ENCODE measurements around the gene CDH22.

CDH22 gene

GRCh38 chr20:46214824-46215488, 93.3 kb downstream of the CDH22 start:
- no peak for DNase-seq (ENCODE audit: low spot score)

DNA sequence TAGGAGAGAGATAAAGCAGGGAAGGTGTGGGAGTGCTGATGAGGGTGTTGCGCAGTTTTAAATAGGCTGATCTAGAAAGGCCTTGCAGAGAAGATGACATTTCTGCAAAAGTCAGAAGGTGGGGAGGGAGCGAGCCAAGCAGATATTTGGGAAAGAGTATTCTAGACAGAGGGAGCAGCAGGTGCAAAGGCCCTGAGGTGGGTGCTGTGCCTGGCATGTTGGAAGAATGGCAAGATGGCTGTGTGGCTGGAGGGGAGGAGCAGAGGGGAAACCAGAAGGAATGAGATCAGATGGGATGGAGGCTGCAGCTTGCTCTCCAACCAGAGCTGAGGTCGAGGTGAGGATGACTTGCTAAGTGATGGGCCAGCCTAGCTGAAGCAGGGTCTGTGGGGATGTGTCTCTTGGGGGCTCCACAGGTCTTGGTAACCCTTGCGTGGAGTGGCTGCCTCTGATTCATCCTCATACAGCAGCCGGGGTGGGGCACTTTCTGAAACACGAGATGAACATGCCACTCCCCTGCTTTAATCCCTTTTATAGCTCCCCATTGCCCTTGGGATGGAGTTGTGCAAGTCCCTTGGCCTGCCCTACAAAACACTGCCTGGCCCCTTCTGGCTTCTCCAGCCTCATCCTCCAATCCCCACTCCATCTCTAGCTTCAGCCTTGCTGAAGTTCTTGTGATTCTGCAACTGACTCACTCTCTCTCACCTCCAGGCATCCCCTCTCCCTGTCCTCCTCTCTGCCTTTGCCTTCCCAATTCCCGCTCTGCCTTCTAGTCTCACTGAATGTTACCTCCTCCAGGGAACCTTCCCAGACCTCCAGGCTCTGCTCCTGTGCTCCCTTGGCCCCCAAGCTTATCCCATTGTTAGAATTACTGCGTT, 94.1 kb downstream of the CDH22 start:
- no peak for DNase-seq (ENCODE audit: low spot score)

DNA sequence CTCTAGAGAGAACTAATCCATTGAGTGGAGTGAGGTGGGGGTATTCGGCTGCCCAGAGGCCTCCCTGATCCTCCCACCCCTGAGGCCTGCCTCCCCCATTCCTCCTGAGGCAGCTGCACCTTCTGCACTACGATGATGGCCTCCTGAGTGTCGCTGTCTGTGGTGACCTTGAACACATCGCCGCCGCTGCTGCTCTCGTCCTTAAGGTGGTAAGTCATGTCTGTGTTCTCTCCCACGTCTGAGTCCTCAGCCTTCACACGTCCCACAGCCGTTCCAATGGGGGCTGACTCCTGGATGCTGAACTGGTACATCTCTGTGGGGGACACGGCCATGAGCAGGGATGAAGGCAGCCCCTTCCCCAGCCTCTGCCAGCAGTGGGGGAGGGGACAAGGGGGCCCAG, 95.4 kb downstream of the CDH22 start:
- no peak for DNase-seq (ENCODE audit: low spot score)

DNA sequence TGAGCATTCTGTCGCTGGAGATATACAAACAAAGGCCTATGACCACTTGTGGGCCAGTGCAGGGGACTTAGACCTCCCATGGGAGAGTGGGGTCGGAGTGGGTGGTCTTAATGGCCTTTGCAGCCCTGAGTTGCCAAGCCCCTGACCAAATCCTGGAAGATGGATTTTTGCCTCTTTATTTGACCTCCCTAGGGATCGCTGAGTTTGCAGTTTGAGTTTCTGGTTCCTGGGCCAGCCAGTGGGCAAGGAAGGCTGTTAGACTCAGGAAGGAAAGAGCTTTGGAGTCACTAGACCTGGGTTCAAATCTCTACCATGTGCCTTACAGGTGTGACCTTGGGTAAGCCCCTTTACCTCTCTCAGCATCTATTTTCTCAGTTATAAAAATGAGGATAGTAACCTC, 96.0 kb downstream of the CDH22 start:
- no peak for DNase-seq (ENCODE audit: low spot score)

- DNase-seq (ENCODE audit: low spot score): no peak
Observed at GRCh38 chr20:46211331-46211722, 97.0 kb downstream of the CDH22 start.

DNA sequence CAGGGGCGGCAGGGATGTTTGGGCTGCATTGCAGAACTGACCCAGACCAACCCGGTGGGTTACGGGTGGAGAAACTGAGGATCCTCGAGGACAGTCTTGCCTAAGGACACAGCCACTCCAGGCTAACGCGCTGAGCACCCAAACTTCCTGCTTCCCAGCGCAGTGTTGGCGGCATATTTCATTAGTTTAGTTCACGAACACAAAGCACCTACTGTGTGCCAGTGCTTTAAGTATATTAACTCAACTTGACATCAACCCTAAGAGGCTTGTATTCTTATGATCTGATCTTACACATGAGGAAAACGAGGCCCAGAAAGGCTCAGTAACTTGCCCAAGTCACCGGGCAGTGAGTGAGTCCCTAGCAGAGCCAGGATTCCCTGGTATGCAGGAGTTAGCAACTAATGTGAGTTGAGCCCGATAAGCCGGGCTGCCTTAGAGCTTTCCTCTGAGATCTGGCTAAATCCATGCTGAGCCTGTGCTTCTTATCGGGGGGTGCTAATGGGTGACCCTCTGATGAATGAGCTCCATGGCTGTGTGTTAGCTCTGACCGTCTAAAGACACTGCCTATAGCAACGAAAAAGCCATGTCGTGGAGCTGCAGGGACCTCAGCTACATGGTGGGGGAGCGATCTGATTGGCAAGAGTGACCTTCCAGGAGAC, 97.5 kb downstream of the CDH22 start:
- no peak for DNase-seq (ENCODE audit: low spot score)

- DNase-seq (ENCODE audit: low spot score): no peak
Observed at GRCh38 chr20:46209930-46210671, 98.2 kb downstream of the CDH22 start.

DNA sequence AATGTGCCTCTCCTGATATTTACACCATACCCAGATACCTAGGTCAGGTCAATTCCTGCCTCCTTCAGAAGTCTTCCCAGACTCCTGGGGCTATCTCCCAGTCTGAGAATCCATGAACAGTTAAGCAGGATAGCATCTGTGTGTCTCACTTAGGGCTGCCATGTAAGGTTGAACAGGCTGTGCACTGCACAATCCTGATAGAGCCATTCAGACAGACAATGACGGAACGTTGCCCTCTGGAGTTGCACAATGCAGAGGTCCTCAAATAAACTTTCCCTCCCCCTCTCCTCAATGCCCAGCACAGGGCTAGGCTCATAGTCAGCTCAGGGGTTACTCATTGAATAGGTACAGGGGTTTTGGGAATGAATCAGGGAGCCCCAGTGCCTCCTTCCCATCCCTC, 100.5 kb downstream of the CDH22 start:
- DNase-seq (ENCODE audit: low spot score): no peak

DNA sequence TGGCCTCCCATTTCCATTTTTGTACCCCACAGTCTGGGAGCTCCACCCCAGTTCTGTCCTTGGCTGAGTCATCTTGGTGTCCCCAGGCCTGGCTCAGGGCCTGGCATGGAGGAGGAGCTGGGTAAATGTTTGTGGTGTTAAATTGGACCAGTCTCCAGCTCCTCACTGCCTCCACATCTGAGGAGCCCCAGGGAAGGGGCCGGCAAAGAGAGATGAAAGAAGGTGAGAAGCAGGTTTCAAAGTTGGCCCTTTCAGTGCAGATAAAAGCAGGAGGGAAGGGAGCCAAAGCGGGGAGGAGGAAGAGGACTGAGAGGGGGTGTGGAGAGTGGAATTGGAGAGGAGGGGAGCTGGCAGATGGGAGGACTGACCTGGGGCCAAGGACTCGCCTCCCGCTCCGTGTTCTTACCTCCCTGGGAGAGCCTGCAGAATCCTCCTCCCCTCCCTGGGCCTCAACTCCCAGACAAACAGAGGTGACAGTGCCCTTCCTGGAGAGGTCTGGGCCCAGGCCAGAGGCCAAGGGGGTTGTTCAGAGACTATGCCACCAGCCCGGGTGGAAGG, 101.2 kb downstream of the CDH22 start:
- no peak for DNase-seq (ENCODE audit: low spot score)

DNA sequence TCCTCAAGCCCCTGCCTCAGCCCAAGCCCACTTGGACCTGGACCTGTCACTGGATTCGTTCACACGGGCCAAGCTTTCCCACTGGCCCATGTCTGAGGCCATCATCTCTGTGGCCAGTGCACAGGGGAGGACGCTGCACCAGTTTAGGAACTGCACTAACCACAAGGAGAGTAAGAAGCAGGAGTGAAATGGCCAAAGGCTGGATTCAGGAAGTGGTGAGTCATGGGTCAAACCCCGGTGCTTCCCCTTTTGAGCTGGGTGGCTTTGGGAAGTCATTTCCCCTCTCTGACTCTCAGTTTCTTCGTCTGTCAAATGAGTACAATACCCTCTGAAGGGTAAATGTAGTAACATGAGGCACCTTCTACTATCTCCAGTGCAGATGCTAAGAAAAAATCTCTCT, 102.3 kb downstream of the CDH22 start:
- no peak for DNase-seq (ENCODE audit: low spot score)

DNA sequence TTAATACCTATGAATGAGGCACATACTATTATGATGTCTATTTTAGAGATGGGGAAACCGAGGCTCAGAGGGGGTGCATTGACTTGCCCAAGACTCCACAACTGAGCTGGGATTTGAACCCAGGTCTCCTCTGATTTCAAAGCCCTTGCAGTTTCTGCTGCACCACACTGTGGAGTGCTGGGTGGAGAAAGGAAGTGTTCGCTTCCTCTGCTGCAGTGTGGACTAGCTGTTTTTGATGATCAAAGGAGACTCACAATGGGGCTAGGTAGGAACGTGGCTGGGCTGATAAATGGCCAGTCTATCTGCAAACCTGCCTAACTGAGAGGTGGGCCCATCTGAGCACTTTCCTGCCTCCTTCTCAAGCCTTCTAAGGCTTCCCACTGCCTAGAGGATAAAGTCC, 102.9 kb downstream of the CDH22 start:
- DNase-seq (ENCODE audit: low spot score): no peak

DNA sequence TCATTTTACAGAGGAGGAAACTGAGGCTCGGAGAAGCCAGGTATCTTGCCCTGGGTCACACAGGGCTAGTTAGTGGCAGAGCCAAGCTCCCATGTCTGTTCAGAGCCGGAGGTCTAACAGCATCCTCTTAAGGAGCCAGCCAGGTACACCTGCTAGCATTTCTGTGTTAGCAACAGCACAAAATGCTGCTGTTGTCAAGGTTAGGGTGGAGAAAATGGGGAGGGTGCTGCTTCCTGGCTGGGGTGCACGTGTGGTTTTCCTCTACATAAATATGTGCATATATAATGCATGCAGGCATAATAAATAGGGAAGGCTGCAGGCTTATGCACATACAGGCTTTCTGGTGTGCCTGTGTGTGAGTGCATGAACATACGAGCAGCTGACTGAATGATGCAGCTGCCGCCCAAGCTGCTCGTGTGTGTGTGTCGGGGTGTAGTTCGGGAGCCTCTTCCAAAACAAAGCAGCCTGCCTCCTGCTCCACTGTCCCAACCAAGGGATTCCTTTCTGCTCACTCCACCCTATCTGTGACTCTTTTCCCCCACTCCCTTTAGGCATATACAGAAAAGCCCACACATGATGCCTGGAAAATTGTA, 103.6 kb downstream of the CDH22 start:
- no peak for DNase-seq (ENCODE audit: low spot score)

GRCh38 chr20:46203510-46203837, 104.8 kb downstream of the CDH22 start:
- DNase-seq (ENCODE audit: low spot score): no peak

- no peak for DNase-seq (ENCODE audit: low spot score)
Observed at GRCh38 chr20:46202766-46203509, 105.4 kb downstream of the CDH22 start.

DNA sequence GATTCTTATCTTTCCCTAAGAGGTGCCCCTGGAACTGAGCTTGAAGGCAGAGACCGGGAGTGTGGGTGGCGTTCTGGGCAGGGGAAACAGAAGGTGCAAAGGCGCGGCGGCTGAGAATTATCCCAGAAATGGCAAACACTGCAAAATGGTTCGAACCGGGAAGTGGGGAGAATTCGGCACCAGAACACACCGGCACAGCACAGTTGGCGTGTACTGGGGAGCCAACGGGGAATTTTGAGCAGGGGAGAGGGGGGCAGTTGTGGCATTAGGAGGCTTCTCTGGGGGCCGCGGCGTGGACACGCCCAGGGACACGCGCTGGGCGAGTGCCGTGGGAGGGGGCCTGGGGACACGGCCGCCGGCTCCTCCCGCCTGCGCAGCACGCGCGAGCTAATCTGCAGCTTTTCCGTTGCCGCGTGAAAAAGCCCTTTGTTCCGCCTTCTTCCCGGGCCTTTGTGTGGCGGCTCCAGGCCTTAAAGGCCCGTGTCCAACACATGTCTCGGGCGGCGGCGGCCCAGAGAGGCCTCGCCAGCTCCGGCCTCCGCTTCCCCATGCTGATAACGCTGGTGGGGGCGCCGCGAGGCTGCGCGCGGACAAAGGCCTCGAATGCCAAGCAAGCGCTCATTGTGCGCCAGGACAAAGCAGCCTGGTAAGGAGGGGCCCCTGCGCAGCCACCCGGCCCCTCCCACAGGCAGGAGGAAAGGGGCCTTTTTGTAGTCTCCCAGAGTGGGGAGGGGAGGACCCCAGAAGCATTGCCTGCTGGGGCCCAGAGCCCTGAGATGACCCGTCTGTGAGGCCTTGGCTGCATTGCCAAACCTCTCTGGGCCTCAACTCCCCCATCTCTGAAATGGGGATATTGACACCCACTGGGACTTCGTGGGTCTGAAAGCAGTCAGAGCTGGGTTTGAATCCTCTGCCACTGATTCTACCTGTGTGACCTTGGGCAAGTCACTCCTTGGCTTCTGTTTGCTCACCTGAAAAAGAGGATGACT, 107.4 kb downstream of the CDH22 start:
- no peak for DNase-seq (ENCODE audit: low spot score)

GRCh38 chr20:46199198-46199597, 109.1 kb downstream of the CDH22 start:
- no peak for DNase-seq (ENCODE audit: low spot score)

- DNase-seq (ENCODE audit: low spot score): no peak
Observed at GRCh38 chr20:46196990-46197389, 111.3 kb downstream of the CDH22 start.

DNA sequence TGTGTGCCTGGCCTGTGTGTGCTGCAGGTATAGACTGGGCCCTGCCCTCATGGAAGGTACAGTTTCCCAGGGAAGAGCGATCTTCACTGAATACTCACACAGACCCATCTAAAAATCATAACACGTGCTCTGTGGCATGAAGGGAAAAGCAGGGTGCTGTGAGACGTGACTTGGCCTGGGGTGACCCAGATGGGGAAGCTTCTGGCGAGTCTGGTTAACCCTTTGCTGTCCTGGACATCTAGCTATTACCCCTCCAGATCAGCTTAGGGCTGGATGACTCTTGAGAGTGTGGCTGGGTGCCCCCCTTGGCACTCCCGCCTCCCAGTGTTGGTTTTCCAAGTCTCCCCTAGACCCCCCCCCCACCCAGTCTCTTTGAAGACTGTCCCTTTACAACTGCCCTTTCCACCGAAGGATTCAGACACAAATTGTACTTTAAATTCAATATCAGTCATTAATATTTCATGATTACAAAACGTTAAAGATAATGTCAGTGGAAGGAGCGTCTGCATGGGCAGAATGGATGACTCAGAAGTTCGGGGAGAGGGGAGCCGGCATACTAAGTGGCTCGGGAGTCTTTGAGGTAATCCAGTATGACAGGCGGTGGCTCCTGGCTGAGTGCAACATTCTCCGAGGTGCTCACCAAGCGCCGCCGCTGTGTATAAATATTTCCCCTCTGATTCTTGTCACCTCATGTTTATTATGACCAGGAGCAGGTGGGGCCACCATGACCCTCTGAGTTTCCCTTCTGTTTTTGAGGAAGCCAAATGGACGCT, 112.8 kb downstream of the CDH22 start:
- no peak for DNase-seq (ENCODE audit: low spot score)

DNA sequence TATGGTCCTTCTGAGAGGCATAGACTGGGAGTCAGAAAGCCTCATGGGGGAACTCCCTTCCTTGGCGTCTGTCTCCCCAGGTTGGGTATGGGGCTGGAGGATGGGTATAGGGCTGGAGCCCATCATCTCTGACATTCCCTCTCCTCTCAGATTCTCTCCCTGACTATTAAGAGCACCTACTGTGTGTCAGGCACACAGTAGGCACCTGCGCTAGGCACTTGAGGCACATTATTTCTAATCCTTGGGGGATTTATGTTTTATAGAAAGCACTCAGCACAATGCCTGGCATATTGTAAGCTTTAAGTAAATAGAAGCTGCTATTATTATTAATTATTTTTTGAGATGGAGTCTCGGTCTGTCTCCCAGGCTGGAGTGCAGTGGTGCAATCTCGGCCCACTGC, 113.9 kb downstream of the CDH22 start:
- no peak for DNase-seq (ENCODE audit: low spot score)

Data from left forelimb (tissue), 1 donor.